Suppressor macrophage treated with lipopolysaccharide for 4 hours (primary cell): Measurements from ENCODE around the gene MIP.
"Not testable (repeated sequence)": the region's sequence is repeated elsewhere in the genome, so short reads cannot be mapped to it uniquely, and the experiment has no call there.

Experiments
- DNase-seq: peaks from one replicate; pipeline ENCODE4 v3.0.0-alpha.2; 2020

Gene MIP

GRCh38 chr12:56454557-56454956, at the start of gene MIP:
Gene MIP, minus strand, starts transcription at chr12:56454657. Its CDS starts 44 bp downstream, at chr12:56454613.
- DNase-seq = no peak

- DNase-seq = not testable (repeated sequence)
Measured at GRCh38 chr12:56499879-56500278, 45.4 kb upstream of the MIP start.

- not testable (repeated sequence) for DNase-seq
Measured at GRCh38 chr12:56499452-56499851, 45.0 kb upstream of the MIP start.

- DNase-seq = not testable (repeated sequence)
Measured at GRCh38 chr12:56498126-56498902, 43.9 kb upstream of the MIP start.

- DNase-seq = peak; percentile 32
Measured at GRCh38 chr12:56496704-56497103, 42.2 kb upstream of the MIP start.

- DNase-seq = not testable (repeated sequence)
Measured at GRCh38 chr12:56494481-56494880, 40.0 kb upstream of the MIP start.

- DNase-seq = not testable (repeated sequence)
Measured at GRCh38 chr12:56494106-56494415, 39.6 kb upstream of the MIP start.

GRCh38 chr12:56493409-56494105, 39.1 kb upstream of the MIP start:
- DNase-seq = not testable (repeated sequence)

- DNase-seq = no peak
Measured at GRCh38 chr12:56490360-56490759, 35.9 kb upstream of the MIP start.

- peak; percentile 67 for DNase-seq
Measured at GRCh38 chr12:56488041-56488955, 33.8 kb upstream of the MIP start, which contains the start of gene GLS2. Gene GLS2, minus strand, starts transcription at chr12:56488161. Its CDS starts 43 bp downstream, at chr12:56488118.

- no peak for DNase-seq
Measured at GRCh38 chr12:56487448-56488040, 33.1 kb upstream of the MIP start.

- DNase-seq = no peak
Measured at GRCh38 chr12:56486694-56487093, 32.2 kb upstream of the MIP start.

- DNase-seq = no peak
Measured at GRCh38 chr12:56484566-56484965, 30.1 kb upstream of the MIP start.

GRCh38 chr12:56479625-56480024, 25.2 kb upstream of the MIP start:
- DNase-seq = no peak

GRCh38 chr12:56477521-56478225, 23.2 kb upstream of the MIP start:
- DNase-seq = no peak

- DNase-seq = no peak
Measured at GRCh38 chr12:56476972-56477432, 22.5 kb upstream of the MIP start.

GRCh38 chr12:56476143-56476542, 21.7 kb upstream of the MIP start:
- no peak for DNase-seq

GRCh38 chr12:56474389-56474788, 19.9 kb upstream of the MIP start:
- no peak for DNase-seq

GRCh38 chr12:56469007-56469930, 14.8 kb upstream of the MIP start:
- DNase-seq = peak; percentile 21

- peak; percentile 98 for DNase-seq
Measured at GRCh38 chr12:56468216-56469006, 14.0 kb upstream of the MIP start, which contains the start of gene SPRYD4. Gene SPRYD4, plus strand, starts transcription at chr12:56468578. Its CDS starts 14 bp downstream, at chr12:56468592.
